NCI-H1105 (cell line): ENCODE results near the gene SPECC1L.

Experiments
- DNase-seq: peaks from one replicate; lab custom pipeline; 2025; lab: John Stamatoyannopoulos, UW

SPECC1L gene

DNA sequence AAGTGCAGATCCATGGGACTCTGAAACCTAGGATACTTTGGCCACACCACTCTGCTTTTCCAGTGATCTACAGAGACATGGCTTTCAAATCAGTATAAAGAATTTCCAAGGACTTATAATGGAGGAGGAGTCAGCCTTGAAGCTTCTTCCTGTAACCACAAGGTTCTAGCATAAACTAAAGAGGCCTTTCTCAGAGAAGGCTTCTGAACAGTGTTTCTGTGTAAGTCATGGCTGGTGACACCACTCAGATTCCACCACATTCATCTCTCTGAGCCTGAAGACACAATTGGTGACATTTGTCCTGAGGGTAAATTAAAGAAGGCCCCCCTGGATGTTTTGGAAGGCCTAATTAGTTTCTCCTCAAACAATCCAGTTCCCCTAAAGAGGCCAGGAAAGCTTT is 127.8 kb downstream of the SPECC1L start:
- DNase-seq: no peak

DNA sequence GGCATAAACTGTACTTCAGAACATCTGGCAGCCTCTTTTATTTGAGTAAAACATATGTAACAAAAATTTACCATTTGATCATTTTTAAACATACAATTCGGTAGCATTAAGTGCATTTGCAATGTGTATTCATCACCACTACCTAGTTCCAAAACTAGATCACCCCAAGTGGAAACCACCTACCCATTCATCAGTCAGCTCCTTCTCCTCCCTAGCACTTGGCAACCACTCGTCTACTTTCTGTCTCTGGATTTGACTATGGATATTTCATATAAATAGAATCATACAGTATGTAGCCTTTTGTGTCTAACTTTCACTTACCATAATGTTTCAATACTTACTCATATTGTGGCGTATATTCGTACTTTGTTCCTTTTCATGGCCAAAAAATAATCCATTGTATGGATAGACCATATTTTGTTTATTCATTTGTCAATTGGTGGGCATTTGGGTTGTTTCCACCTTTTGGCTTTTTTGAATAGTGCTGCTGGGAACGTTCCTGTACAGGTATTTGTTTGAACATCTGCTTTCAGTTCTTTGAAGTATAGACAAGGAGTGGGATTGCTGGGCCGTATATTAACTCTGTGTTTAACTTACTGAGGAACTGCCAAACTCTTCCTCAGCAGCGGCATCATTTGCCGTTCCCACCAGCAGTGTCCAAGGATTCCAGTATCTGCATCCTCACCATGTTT is 129.5 kb downstream of the SPECC1L start:
- no peak for DNase-seq

DNA sequence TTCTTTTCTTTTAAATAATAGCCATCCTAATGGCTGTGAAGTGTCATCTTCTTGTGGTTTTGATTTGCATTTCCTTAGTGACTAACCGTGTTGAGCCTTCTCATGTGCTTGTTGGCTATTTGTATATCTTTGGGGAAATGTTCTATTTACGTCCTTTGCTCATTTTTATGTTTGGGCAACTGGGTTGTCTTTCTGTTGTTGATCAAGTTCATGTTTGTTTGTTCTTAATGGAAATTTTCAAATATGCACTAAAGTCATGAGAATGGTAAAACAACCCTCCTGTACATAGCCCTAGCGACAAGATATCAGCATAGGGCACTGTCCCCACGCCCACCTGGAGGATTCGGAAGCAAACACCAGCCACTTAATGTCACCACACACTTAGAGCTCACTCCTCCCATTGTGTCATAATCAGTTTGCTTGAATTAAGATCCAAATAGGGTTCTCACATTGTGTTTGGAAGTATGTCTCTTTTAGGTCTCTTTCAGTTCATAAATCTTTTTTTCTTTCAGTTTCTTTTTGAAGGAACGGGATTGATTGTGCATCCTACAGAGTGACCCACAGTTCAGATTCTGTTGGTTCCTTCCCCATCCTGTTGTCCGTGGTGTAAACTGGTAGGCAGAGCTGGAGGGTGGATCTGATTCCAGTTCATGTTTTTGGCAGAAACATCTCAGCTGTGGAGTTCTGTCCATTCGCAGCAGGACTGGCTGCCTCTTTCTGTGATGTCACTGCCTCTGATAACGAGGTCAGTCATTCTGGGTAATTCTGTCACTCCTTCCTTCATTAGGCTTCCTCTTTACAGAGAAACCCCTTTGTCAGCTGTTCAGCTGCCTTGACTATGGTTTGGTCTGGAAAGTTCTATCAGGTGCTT is 130.3 kb downstream of the SPECC1L start:
- DNase-seq: no peak

DNA sequence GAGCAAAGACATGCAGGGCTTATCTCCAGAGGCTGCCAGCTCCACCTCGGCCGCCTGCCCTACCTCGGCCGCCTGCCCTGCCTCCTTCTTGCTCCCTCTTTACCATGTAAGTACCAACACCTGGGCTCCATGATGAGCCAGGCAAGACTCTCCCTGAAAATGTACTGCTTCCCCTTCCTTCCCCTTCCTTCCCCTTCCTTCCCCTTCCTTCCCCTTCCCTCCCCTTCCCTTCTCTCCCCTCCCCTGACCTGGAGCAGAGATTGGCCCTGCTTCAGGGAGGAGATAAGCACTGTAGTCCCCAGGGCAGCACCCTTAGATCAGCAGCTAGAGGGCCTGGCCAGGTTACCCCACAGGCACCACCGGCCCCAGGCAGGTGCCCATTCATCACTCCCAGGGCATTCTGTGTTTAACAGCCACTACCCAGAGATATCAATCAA is 131.3 kb downstream of the SPECC1L start:
- DNase-seq: no peak

GRCh38 chr22:24402460-24403192 is 132.0 kb downstream of the SPECC1L start:
- DNase-seq: peak; percentile 8

DNA sequence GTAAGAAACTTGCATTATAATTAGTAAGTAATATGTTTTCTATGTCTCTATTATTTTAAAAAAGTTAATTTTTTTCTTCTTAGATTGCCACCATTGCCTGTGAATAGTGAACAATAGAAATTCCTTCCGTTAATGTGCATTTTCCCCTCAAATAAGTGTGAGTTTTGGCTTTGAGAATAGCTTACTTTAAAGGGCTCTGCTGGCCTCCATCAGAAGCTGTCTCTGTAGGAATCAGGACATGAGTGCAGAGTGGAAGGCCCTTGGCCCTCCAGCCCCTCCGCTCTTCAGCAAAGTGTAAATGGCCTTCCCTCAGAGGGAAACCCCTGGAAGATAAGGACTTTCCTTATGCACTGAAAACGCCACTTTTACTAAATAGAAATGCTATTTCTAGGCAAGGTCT is 132.7 kb downstream of the SPECC1L start:
- no peak for DNase-seq

- no peak for DNase-seq
These were observed 134.1 kb downstream of the SPECC1L start for GRCh38 chr22:24404561-24405275.

DNA sequence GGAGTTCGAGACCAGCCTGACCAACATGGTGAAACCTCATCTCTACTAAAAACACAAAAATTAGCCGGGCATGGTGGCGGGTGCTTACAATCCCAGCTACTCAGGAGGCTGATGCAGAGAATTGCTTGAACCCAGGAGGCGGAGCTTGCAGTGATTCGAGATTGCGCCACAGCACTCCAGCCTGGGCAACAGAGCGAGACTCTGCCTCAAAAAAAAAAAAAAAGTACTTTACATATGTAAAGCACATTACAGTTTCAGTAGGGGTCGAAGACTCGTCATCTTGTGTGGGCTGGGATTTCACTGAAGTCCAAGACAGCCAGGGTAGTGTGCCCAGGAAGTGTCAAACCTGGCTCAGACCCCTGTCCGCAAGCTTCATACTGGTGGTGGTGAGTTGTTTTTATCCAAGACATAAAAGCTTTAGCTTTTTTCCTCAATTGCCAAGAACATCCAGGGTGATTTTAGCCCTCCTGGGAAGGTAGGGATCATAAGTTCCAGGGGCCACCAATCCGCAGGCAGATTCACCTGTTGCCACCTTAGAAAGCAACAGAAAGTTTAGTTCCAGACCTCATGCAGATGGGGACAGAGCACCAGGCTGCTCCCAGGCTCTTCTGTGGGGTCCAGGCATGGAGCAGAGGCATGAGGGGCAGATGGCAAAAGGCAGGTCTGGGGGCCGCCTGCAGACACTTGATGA is 135.1 kb downstream of the SPECC1L start:
- no peak for DNase-seq

DNA sequence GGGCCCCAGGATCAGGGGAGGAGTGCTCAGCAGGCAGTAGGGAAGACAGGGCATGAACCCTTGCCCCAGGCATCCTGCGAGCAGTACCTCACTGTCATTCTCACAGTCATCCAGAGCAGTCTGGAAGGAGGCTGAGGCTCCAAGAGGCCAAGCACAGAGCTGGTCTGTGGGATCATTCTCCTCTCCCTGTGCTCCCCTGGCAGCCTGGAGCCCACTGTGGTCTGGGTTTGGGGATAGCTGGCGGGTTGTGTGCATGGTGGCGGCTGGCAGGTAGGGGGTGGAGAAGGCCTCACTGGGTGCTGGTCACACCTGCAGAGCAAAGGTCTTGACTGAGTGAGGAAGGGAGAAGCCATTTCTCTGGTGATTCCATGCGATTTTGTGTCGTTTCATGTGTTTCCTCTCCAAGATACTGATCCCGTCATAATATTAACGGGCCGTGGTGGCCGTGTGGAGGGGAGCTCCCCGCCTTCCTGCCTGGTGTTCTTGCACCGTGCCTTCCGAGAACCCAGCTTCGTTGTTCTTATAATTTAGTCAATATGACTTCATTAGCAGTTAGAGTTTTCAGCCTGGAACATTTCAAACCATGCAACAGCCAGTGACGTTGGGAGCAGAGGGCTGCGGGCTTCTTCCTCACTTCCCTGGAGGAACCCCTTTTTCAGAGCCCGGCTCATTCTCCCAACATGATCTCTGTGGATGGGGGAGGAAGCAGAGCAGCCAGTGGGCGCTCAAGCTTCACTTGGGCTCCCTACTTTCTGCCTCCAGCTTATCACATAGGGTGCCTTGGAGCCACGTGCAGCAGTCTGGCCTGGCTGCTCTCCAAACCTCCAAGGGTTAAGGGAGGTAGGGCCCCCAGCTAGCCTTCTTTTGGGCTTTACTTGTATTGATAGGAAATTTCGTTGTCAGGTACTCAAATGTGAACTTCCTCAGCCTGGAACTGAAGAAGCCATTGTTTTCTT is 136.0 kb downstream of the SPECC1L start:
- DNase-seq: no peak

DNA sequence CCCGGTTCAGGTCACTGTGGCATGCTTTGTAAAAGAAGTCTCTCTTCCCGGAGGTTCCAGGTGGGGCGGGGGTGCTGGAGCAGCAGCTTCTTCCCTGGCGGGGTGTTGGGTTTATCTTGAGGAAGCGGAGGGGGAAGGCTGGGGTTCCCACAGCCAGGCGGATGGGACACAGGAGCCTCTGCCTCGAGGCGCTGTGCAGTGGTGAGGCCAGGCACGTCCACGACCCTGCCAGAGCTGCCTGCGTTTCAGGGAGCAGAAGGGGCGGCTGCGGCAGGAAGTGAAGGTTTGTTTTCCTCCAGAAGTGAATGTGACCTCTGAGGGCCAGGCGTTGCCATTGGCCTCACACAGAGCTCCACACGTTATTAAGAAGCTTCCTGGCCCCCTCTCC is 136.6 kb downstream of the SPECC1L start:
- no peak for DNase-seq

- no peak for DNase-seq
These were observed 137.3 kb downstream of the SPECC1L start for GRCh38 chr22:24407884-24408283.

DNA sequence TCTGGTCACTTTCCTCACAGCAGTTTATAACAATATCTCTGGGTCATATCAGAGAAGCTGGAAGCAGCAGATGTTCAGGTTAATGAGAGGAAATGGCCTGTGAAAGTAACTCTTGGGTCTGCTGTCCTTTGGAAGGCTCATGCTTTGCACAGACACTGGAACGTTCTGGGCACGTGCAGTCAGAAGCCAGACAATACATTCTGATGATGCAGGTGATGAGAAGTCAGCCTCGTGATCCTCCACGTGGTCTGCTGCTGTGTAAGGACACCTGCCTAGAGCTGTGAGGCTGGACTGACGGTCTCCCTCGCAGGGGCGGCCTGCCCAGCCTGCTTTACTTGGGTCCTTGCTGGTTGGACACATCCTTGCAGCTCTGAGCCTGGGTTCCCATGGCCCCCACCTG is 138.0 kb downstream of the SPECC1L start:
- no peak for DNase-seq

DNA sequence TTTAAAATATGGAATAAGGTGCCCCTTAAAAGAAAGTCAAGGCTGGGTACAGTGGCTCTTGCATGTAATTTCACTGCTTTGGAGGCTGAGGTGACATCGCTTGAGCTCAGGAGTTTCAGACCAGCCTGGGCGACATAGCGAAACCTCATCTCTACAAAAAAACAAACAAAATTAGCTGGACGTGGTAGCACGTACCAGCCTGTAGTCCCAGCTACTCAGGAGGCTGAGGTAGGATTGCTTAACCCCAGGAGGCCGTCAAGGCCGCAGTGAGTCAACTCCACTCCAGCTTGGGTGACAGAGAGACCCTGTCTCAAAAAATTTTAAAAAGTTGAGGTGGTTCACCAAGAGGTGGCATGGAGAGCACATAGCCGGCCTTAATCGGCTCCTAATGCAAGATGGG is 139.1 kb downstream of the SPECC1L start:
- DNase-seq: no peak

DNA sequence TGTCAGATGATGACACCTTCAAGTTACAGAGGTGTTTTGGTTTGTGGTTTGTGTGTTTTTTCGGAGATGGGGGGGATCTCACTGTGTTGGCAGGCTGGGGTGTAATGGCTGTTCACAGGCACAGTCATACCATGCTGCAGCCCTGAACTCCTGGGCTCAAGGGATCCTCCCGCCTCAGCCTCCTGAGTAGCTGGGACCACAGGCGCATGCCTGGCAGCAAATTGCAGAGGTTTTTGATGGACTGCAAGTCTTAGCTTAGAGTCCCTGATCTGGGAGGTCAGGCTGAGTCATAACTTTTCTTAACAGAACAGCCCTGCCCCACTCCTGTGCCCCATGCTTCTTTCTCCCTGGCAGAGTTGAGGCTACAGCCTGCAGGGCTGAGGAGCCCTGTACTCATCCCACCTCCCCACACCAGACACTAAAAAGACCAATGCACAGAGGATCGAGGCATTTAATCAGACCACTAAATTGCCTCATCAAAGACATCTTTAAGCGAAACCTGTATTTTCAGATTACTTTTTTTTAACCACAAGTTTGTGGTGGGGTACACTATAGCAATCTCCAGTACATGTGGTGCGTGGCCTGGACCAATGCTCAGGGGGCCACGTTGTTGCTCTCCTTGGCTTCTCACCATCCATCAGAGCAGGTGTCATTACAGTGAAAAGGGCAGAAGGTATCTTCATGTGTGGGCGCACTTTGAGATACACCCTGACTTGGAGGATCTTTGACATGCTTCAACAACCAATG is 139.7 kb downstream of the SPECC1L start:
- no peak for DNase-seq

DNA sequence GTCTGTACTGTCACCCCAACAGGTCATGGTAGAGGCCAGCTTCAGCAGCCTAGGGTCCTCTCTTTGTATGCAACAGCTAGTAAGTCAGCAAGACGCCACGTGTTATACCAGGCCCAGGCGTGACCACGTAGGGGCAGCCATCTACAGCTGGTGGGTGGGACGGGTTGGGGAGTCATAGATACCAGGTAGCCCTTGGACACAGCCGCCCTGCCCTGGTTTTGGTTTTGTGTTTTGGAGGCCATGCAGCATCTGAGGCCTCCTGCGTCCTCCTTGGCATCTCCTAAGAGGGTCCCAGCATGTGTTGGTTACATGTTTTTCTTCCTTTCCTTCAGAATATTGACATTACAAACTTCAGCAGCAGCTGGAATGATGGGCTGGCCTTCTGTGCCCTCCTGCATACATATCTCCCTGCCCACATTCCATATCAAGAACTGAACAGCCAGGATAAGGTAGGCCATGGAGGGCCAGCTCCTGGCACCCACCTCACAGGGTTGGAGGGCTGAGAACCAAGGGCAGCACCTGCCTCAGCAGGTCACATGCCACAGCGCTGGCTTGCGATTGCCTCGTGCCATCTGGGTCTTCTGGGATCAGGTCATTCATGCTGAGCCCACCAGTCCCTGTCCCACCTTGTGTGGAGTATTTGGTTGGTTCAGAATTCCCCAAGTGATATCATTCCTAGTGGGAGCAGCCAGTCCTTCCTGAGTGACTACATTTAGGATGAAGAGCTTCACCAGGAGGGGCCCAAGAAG is 140.8 kb downstream of the SPECC1L start:
- no peak for DNase-seq

DNA sequence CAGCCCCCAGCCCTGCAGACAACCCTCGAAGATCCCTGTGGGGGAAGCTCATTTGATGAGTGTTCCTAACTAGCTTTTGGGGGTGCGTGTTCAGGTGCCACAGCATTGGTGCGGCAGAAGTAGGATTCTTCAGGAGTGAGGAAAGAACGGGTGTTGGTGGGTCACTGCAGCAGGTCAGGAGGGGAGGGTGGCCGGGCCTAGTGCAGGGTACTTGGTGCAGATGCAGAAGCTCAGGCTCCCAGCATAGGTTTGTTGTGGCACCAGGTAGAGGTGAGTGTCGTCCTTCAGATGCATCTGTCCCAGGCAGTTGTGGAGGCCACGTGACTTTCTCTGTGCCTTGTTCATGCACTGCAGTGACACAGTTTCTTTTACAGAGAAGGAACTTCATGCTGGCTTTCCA is 141.6 kb downstream of the SPECC1L start:
- DNase-seq: no peak

DNA sequence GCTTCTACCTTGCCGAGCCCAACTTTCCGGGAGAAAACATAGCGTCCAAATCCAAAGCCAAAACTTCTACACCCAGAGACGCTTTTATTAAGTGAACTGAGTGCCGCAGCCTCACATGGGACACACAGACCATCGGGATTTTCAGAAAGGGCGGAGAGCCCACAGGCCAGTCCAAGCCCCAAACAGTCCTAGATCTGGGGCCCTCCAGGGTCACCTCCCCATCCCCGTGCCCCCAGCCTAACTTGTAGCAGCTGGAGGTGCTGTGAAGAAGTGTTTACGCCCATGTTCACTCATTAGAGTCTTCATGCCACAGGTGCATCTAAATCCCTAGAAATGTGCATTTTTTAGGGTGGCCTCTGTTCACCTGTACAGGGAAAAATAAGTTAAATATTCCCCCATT is 142.6 kb downstream of the SPECC1L start:
- no peak for DNase-seq

- DNase-seq: no peak
These were observed 143.2 kb downstream of the SPECC1L start for GRCh38 chr22:24413736-24414385.
